GM12878 (cell line): Measurements from ENCODE around the gene NTPCR.

Experiments
- CREM ChIP-seq: IDR thresholded peaks from 2 replicates; pipeline ENCODE4 v1.6.1; 2014; ENCODE audit warnings: antibody characterized with exemption, low read depth
- CTCF ChIP-seq, 3 experiments: IDR thresholded peaks in 2 of 3; conservative IDR thresholded peaks in 1 of 3; 2 replicates each; pipeline ENCODE4 v1.5.1; 2011; ENCODE audit warnings: low read depth in 3 of 3, low read length in 3 of 3, mild to moderate bottlenecking in 3 of 3, control low read depth in 2 of 3, moderate library complexity in 2 of 3, inconsistent platforms in 1 of 3, mixed read lengths in 1 of 3; ENCODE audit not compliant: control insufficient read depth in 2 of 3, insufficient read depth in 1 of 3; ENCODE audit errors: extremely low read depth in 1 of 3
- JUNB ChIP-seq: IDR thresholded peaks from 2 replicates; pipeline ENCODE4 v1.6.1; 2016; ENCODE audit warnings: antibody characterized with exemption, mild to moderate bottlenecking
- PAX8 ChIP-seq: fragments of 450-650 bp; IDR thresholded peaks from 2 replicates; pipeline ENCODE4 v1.6.1; 2017; ENCODE audit warnings: mild to moderate bottlenecking, moderate library complexity
- POLR2AphosphoS5 ChIP-seq: IDR thresholded peaks from 2 replicates; pipeline ENCODE4 v1.6.1; 2011; ENCODE audit warnings: mild to moderate bottlenecking, low read length, inconsistent platforms
- RAD51 ChIP-seq: fragments of 450-650 bp; IDR thresholded peaks from 2 replicates; pipeline ENCODE4 v1.6.1; 2016; ENCODE audit warnings: moderate library complexity, mild to moderate bottlenecking, inconsistent platforms
- USF1 ChIP-seq: IDR thresholded peaks from 2 replicates; pipeline ENCODE4 v1.6.1; 2011; ENCODE audit warnings: borderline replicate concordance, low read depth, mild to moderate bottlenecking, moderate library complexity, mixed read lengths, low read length; ENCODE audit not compliant: insufficient read depth; ENCODE audit errors: extremely low read length
- YY1 ChIP-seq: IDR thresholded peaks from 2 replicates; pipeline ENCODE4 v1.6.1; 2011; ENCODE audit warnings: low read depth, mild to moderate bottlenecking, low read length
- ZNF274 ChIP-seq: IDR thresholded peaks from one replicate; pipeline ENCODE4 v1.8.0; 2011; ENCODE audit not compliant: insufficient read length, insufficient read depth

GRCh38 chr1:232904566-232904965 is 45.8 kb upstream of the NTPCR start:
- TF ChIP-seq YY1 (no peak), RAD51 (no peak), POLR2AphosphoS5 (no peak), ZNF274 (no peak), PAX8 (no peak), USF1 (no peak), CTCF (IDR thresholded peaks at IDR 0.05 in 2 of 3, conservative IDR thresholded peaks at IDR 0.05 in 1 of 3; ENCODE audit: control insufficient read depth in 2 of 3, extremely low read depth in 1 of 3, insufficient read depth in 1 of 3, low read depth in 3 of 3, low read length in 3 of 3) (no peak), CREM (no peak), JUNB (peak; percentile 15; the same call in 1 of the 2 replicates)
